ENCODE measurements around the gene WNT16. TPM values are rescaled to one million over a fixed set of nuclear protein-coding genes. Genes with fewer than 3 reads are reported as not detected.

Gene WNT16
- total and polyA plus RNA-seq, 4 experiments from 2014 or later = not detected

DNA sequence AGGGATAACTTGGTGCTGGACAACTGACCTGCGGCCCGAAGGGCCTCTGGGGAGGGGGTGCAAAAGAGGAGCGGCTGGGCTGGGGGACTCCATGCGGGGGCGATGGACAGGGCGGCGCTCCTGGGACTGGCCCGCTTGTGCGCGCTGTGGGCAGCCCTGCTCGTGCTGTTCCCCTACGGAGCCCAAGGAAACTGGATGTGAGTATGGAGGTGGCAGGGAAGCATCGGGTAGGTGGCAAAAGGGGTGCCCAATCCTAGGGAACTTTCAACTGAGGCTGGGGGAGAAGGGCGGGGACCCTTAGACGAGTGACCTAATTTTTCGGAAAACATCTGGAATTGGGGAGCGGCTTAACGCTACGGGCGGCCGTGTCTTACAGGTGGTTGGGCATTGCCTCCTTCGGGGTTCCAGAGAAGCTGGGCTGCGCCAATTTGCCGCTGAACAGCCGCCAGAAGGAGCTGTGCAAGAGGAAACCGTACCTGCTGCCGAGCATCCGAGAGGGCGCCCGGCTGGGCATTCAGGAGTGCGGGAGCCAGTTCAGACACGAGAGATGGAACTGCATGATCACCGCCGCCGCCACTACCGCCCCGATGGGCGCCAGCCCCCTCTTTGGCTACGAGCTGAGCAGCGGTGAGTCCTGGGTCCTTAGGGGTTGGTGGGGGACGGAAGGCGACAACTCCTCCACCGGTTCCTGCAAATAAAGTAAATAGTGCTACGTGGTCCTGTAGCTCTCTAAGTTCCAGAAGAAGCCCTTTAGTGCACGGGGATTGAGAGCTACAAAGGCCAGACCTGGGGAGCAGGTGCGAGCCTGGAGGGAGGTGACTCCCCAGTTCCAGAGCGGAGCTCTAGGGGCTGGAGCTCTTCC, 622 bp downstream of the WNT16 start:
- Mint-ChIP-seq H3K9me3 (no peaks in the 10 kb centered on the region), H3K4me3 (peak overlapping the region in 5 of 8 donors; percentile 33 to 67 (median 57)), H3K27ac (no peak overlapping the region), H3K36me3 (no peaks in the 10 kb centered on the region), H3K27me3 (peaks cover 33 to 35% of the 10 kb centered on the region in 2 donors), H3K4me1 (peaks cover 3 to 25% (median 15%) of the 10 kb centered on the region in 4 donors)
- H3K4me3 ChIP-seq (ENCODE audit: low read length in 2 of 2) = no peak overlapping the region
- POLR2A ChIA-PET (ENCODE audit: partially characterized antibody) = no interaction called here
- no peaks in the 10 kb centered on the region for H3K36me3 ChIP-seq (ENCODE audit: insufficient read depth, low read length)
- CTCF ChIA-PET (ENCODE audit: partially characterized antibody) = no interaction called here
- peaks cover 3% of the 10 kb centered on the region for H3K27me3 ChIP-seq (ENCODE audit: insufficient read depth, low read length)
- intact Hi-C loops (cut with micrococcal nuclease) = no loop called here
- H3K9me3 ChIP-seq (ENCODE audit: control insufficient read depth in 1 of 2, low read length in 2 of 2) = no peaks in the 10 kb centered on the region
- H3K4me1 ChIP-seq (ENCODE audit: insufficient read depth, low read length) = peaks cover 16% of the 10 kb centered on the region
- no peak for DNase-seq
- H3K27ac ChIP-seq (ENCODE audit: low read depth, low read length) = no peak overlapping the region

GRCh38 chr7:121330053-121330833, 1.4 kb downstream of the WNT16 start:
- CTCF ChIA-PET (ENCODE audit: partially characterized antibody) = interaction anchor here (1.0 to 1.3 kb wide), 2 partner anchors 66 to 219 kb away, joined by 3 read pairs; partner anchors contain the start of gene FAM3C

DNA sequence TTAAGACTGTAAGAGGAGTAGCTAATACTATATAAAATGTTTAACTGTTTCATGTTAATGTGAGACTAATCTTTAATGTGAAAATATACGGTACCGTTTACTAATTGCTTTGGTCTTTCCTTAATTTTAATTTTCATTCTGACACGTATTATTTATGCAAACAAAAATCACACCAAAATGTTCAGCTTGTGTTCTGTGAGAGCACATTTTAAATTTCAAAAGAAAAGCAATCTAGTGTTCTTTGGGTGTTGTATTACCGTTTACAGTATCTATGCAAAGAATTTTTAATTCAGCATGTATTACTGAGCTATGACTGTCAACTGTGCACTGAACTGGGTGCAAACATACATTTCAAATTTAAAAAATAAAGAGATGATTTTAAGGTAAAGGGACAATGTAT, 2.2 kb downstream of the WNT16 start:
- Histone ChIP-seq H3K4me1 (ENCODE audit: insufficient read depth, low read length) (peaks cover 16% of the 10 kb centered on the region), H3K27me3 (ENCODE audit: insufficient read depth, low read length) (peaks cover 3% of the 10 kb centered on the region), H3K27ac (ENCODE audit: low read depth, low read length) (no peak overlapping the region), H3K9me3 (ENCODE audit: control insufficient read depth in 1 of 2, low read length in 2 of 2) (no peaks in the 10 kb centered on the region), H3K4me3 (ENCODE audit: low read length in 2 of 2) (no peak overlapping the region), H3K36me3 (ENCODE audit: insufficient read depth, low read length) (no peaks in the 10 kb centered on the region)
- H3K27me3 Mint-ChIP-seq = peaks cover 33 to 35% of the 10 kb centered on the region in 2 donors
- H3K27ac Mint-ChIP-seq = no peak overlapping the region
- no peaks in the 10 kb centered on the region for H3K36me3 Mint-ChIP-seq
- no peak for DNase-seq
- H3K4me3 Mint-ChIP-seq = no peak overlapping the region
- ChIA-PET POLR2A (ENCODE audit: partially characterized antibody) (no interaction called here), CTCF (ENCODE audit: partially characterized antibody) (interaction anchor here (1.0 to 1.3 kb wide), 2 partner anchors 65 to 218 kb away, joined by 3 read pairs; partner anchors contain the start of gene FAM3C)
- no peaks in the 10 kb centered on the region for H3K9me3 Mint-ChIP-seq
- peaks cover 3 to 25% (median 15%) of the 10 kb centered on the region in 4 donors for H3K4me1 Mint-ChIP-seq
- intact Hi-C loops (cut with micrococcal nuclease) = no loop called here

More at GRCh38 chr7:121330053-121330833, 1.4 kb downstream of the WNT16 start:
- Mint-ChIP-seq H3K36me3 (no peaks in the 10 kb centered on the region), H3K9me3 (no peaks in the 10 kb centered on the region), H3K27me3 (peaks cover 33 to 35% of the 10 kb centered on the region in 2 donors), H3K4me3 (peak overlapping the region; percentile 7 to 67 (median 49)), H3K4me1 (peaks cover 3 to 25% (median 15%) of the 10 kb centered on the region in 4 donors), H3K27ac (no peak overlapping the region)
- H3K27ac ChIP-seq (ENCODE audit: low read depth, low read length) = no peak overlapping the region
- no peaks in the 10 kb centered on the region for H3K9me3 ChIP-seq (ENCODE audit: control insufficient read depth in 1 of 2, low read length in 2 of 2)
- intact Hi-C loops (cut with micrococcal nuclease) = no loop called here
- H3K27me3 ChIP-seq (ENCODE audit: insufficient read depth, low read length) = peaks cover 3% of the 10 kb centered on the region
- DNase-seq = no peak
- POLR2A ChIA-PET (ENCODE audit: partially characterized antibody) = no interaction called here
- no peak overlapping the region for H3K4me3 ChIP-seq (ENCODE audit: low read length in 2 of 2)
- no peaks in the 10 kb centered on the region for H3K36me3 ChIP-seq (ENCODE audit: insufficient read depth, low read length)
- peaks cover 16% of the 10 kb centered on the region for H3K4me1 ChIP-seq (ENCODE audit: insufficient read depth, low read length)

- ChIA-PET POLR2A (ENCODE audit: partially characterized antibody) (no interaction called here), CTCF (ENCODE audit: partially characterized antibody) (interaction anchor here (1.3 kb wide), 1 partner anchor 218 kb away, joined by 3 read pairs; no protein-coding TSS in a partner anchor)
- Mint-ChIP-seq H3K9me3 (no peaks in the 10 kb centered on the region), H3K36me3 (no peaks in the 10 kb centered on the region), H3K4me1 (peaks cover 3 to 25% (median 15%) of the 10 kb centered on the region in 4 donors), H3K27ac (no peak overlapping the region), H3K4me3 (no peak overlapping the region), H3K27me3 (peaks cover 30% of the 10 kb centered on the region in 2 donors)
- Histone ChIP-seq H3K36me3 (ENCODE audit: insufficient read depth, low read length) (no peaks in the 10 kb centered on the region), H3K27ac (ENCODE audit: low read depth, low read length) (no peak overlapping the region), H3K9me3 (ENCODE audit: control insufficient read depth in 1 of 2, low read length in 2 of 2) (no peaks in the 10 kb centered on the region), H3K27me3 (ENCODE audit: insufficient read depth, low read length) (peaks cover 3% of the 10 kb centered on the region), H3K4me1 (ENCODE audit: insufficient read depth, low read length) (peaks cover 16% of the 10 kb centered on the region), H3K4me3 (ENCODE audit: low read length in 2 of 2) (no peak overlapping the region)
- no peak for DNase-seq
- intact Hi-C loops (cut with micrococcal nuclease) = no loop called here
These were observed 2.8 kb downstream of the WNT16 start for GRCh38 chr7:121331574-121331973.

DNA sequence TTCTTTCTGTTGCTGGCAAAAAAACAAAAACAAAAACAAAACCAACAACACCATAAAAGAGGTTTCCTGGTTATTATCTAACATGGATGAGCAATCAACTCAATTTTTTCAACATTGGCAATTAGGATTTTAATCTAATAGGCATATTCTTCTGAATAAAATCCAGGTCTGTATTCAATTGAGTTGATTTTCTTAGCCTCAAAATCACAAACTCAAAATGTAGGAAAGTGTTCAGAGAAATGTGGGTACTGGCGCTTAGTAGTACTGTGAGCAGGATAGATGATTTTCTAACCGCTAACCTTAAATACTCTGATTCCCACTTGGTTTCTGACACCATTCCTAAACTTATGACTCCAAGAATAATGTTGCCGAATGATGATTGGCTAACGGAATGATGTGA, 5.6 kb downstream of the WNT16 start:
- ChIA-PET CTCF (ENCODE audit: partially characterized antibody) (no interaction called here), POLR2A (ENCODE audit: partially characterized antibody) (no interaction called here)
- Histone ChIP-seq H3K4me3 (ENCODE audit: low read length in 2 of 2) (no peak overlapping the region), H3K4me1 (ENCODE audit: insufficient read depth, low read length) (peaks cover 12% of the 10 kb centered on the region), H3K9me3 (ENCODE audit: control insufficient read depth in 1 of 2, low read length in 2 of 2) (no peaks in the 10 kb centered on the region), H3K27me3 (ENCODE audit: insufficient read depth, low read length) (peaks cover 3% of the 10 kb centered on the region), H3K36me3 (ENCODE audit: insufficient read depth, low read length) (no peaks in the 10 kb centered on the region), H3K27ac (ENCODE audit: low read depth, low read length) (no peak overlapping the region)
- peaks cover 0 to 11% (median 7%) of the 10 kb centered on the region in 4 donors for H3K4me1 Mint-ChIP-seq
- no peak overlapping the region for H3K27ac Mint-ChIP-seq
- H3K36me3 Mint-ChIP-seq = peaks cover 0 to 4% of the 10 kb centered on the region in 2 donors
- H3K9me3 Mint-ChIP-seq = no peaks in the 10 kb centered on the region
- peaks cover 10 to 12% of the 10 kb centered on the region in 2 donors for H3K27me3 Mint-ChIP-seq
- intact Hi-C loops (cut with micrococcal nuclease) = no loop called here
- H3K4me3 Mint-ChIP-seq = no peak overlapping the region
- DNase-seq = no peak

DNA sequence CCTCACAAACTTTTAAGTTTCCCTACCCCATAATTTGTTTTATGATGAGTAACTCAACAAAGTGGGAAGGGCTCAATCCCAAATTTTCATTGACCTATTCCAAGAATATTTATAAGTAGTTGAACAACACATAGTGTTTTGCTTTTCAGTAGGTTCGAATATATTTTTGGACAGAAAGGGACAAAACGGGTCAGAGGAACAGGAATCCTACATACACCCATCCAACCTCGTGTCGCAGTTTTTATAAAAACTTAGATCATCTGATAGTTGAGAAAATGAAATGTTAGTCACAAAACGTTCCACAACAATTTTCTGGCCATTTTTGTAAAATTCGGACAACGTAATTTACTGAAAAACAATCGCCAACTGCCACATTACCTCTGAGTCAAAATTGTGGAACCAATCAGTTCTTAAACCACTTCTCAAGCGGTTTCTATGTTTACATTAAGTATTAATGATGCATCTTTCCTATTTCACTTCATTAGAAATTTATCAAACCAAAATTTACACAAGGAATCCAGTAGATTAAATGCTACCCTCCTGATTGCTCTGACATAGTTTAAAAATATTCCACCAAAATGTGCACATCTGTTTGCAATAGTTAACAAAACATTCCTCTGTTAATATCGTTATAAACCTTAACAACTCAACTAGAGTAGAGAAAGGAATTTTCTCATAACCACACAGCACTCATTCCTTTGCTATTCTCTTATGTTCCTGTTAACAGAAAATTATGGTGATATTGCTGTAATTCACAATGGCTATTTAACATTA, 6.3 kb downstream of the WNT16 start:
- intact Hi-C loops (cut with micrococcal nuclease) = no loop called here
- peaks cover 0 to 5% (median 4%) of the 10 kb centered on the region in 4 donors for H3K4me1 Mint-ChIP-seq
- Histone ChIP-seq H3K27ac (ENCODE audit: low read depth, low read length) (no peak overlapping the region), H3K9me3 (ENCODE audit: control insufficient read depth in 1 of 2, low read length in 2 of 2) (no peaks in the 10 kb centered on the region), H3K4me1 (ENCODE audit: insufficient read depth, low read length) (peaks cover 5% of the 10 kb centered on the region), H3K27me3 (ENCODE audit: insufficient read depth, low read length) (peaks cover 3% of the 10 kb centered on the region), H3K4me3 (ENCODE audit: low read length in 2 of 2) (no peak overlapping the region), H3K36me3 (ENCODE audit: insufficient read depth, low read length) (no peaks in the 10 kb centered on the region)
- CTCF ChIA-PET (ENCODE audit: partially characterized antibody) = interaction anchor here (0.7 kb wide), 1 partner anchor 11 kb away, joined by 3 read pairs; no protein-coding TSS in a partner anchor
- H3K4me3 Mint-ChIP-seq = no peak overlapping the region
- H3K36me3 Mint-ChIP-seq = peaks cover 0 to 4% of the 10 kb centered on the region in 2 donors
- H3K27ac Mint-ChIP-seq = no peak overlapping the region
- peaks cover 7 to 9% of the 10 kb centered on the region in 2 donors for H3K27me3 Mint-ChIP-seq
- POLR2A ChIA-PET (ENCODE audit: partially characterized antibody) = no interaction called here
- DNase-seq = no peak
- no peaks in the 10 kb centered on the region for H3K9me3 Mint-ChIP-seq

Measured in CD4-positive, alpha-beta memory T cell (primary cell).